ENCODE measurements around the gene NLRX1.

DNA sequence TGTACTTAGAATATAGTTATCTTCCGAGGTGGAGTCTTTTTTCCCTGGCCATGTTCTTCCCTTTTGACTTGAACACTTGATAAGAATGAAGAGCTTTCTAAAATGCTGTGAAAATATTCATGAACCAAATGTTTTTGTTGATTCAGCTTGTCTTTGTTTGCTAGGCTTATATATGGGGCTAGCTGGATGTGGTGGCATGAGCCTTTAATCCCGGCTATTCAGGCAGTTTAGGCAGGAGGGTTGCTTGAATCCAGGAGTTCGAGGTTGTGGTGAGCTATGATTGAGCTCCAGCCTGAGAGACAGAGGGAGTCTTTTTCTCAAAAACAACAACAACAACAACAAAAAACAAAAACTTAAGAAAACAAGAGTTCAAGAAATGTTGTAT lies 60.8 kb downstream of the NLRX1 start:
- TF ChIP-seq, protein P1, sequence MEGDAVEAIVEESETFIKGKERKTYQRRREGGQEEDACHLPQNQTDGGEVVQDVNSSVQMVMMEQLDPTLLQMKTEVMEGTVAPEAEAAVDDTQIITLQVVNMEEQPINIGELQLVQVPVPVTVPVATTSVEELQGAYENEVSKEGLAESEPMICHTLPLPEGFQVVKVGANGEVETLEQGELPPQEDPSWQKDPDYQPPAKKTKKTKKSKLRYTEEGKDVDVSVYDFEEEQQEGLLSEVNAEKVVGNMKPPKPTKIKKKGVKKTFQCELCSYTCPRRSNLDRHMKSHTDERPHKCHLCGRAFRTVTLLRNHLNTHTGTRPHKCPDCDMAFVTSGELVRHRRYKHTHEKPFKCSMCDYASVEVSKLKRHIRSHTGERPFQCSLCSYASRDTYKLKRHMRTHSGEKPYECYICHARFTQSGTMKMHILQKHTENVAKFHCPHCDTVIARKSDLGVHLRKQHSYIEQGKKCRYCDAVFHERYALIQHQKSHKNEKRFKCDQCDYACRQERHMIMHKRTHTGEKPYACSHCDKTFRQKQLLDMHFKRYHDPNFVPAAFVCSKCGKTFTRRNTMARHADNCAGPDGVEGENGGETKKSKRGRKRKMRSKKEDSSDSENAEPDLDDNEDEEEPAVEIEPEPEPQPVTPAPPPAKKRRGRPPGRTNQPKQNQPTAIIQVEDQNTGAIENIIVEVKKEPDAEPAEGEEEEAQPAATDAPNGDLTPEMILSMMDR (IDR thresholded peaks at IDR 0.05), result no peak
- TF ChIP-seq POLR2A (IDR thresholded peaks at IDR 0.05), result no peak

Data from right lobe of liver (tissue), 4 donors.